SK-N-MC (cell line): ENCODE measurements around the gene ABCB6.

Experiments
- EZH2 ChIP-seq: fragments of 200-600 bp; sonication (generic); IDR thresholded peaks from one replicate; pipeline ENCODE4 v1.6.1; 2017; ENCODE audit warnings: antibody characterized with exemption
- FOXP2 ChIP-seq: optimal IDR thresholded peaks from 2 replicates; pipeline ENCODE3; 2011; ENCODE audit warnings: mild to moderate bottlenecking, moderate library complexity; ENCODE audit not compliant: insufficient read depth; ENCODE audit errors: extremely low read length, control extremely low read depth
- POLR2AphosphoS5 ChIP-seq: IDR thresholded peaks from 2 replicates; pipeline ENCODE4 v1.6.1; 2012; ENCODE audit warnings: mild to moderate bottlenecking, low read depth, low read length, borderline replicate concordance

GRCh38 chr2:219248845-219249202, 30.1 kb upstream of the ABCB6 start:
- no peak for TF ChIP-seq EZH2
- TF ChIP-seq POLR2AphosphoS5: no peak
- no peak for TF ChIP-seq FOXP2
